ENCODE measurements around the gene ADAMTS6. TPM values are rescaled to one million over a fixed set of nuclear protein-coding genes. Genes with fewer than 3 reads are reported as not detected.

ADAMTS6 gene
- total and polyA plus RNA-seq, 2 of the 13 experiments (the other 11 are each of a cell fraction or from before 2014, with no cell fraction given): 3.1 to 8.2 TPM

DNA sequence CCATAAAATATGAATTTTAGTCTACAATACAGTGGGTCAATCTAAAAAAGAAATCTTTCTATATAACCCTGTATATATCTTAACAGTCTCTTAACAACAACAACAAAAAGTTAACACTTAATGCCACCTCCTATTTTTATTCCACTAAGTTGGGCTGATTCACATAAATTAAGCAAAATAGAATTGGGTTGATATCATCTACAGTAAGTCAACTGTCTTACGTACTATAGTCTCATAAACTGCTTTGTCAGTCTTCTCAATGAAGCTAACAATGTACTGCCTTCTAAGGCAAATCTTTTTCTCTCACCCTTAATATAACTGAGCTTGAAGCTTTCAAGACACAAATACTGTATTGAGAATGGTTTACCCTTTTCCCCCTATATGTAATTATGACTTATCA is 185.7 kb downstream of the ADAMTS6 start:
- no peak for ATAC-seq
- no peak for FAIRE-seq
- in situ Hi-C loops (cut with HindIII; ENCODE audit: extremely low pct_ligation_motif_present, low pct_unique_long_range_greater_than_20kb): no loop called here

DNA sequence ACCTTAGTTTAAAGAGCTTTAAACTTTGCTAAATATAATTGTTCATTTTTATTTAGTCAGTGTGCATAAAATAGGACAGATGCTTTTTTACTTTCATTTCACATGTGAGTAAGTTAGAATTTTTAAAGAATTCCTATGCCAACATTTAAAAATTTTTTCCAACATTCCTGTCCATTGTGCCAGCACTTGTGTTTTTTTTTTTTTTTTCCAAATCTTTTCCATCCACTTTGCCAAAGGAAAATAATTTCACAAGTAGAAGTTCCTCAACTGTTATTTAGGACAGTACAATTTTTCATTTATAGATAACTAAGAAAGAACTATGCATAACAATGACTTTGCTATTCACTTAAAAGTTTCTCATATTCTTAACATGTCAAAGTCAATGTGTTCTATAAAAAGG is 189.5 kb downstream of the ADAMTS6 start:
- in situ Hi-C loops (cut with HindIII; ENCODE audit: extremely low pct_ligation_motif_present, low pct_unique_long_range_greater_than_20kb): no loop called here
- H3K27me3 ChIP-seq (ENCODE audit: control insufficient read depth in 1 of 2, insufficient read depth in 2 of 2, low read length in 2 of 2): no peaks in the 10 kb centered on the region; a peak in 1 of 5 replicates
- H3K4me1 ChIP-seq (ENCODE audit: insufficient read depth, low read length): peaks cover 11% of the 10 kb centered on the region
- H3K27ac ChIP-seq (ENCODE audit: extremely low read length, insufficient read depth, low read length): no peak overlapping the region
- H3K4me3 ChIP-seq (replicated peaks in 1 of 3; ENCODE audit: insufficient read depth in 1 of 3, low read depth in 2 of 3, low read length in 3 of 3): no peak overlapping the region
- no peaks in the 10 kb centered on the region for H3K36me3 ChIP-seq (replicated peaks in 1 of 2; ENCODE audit: control insufficient read depth in 1 of 2, insufficient read depth in 2 of 2, low read length in 2 of 2)
- BruUV-seq (replicated peaks): no TSS peak
- no peak overlapping the region for H3K4me2 ChIP-seq (ENCODE audit: low read depth, low read length)
- intact Hi-C loops (cut with micrococcal nuclease; ENCODE audit: unreplicated experiment): no loop called here
- FAIRE-seq (no peak), DNase-seq (ENCODE audit: low spot score) (no peak), ATAC-seq (no peak)
- H2AFZ ChIP-seq (ENCODE audit: low read length): no peak overlapping the region
- ChIA-PET CTCF (ENCODE audit: low intra/inter-chr PET ratio, low total read pairs) (no interaction called here), POLR2A (no interaction called here)
- H4K20me1 ChIP-seq (ENCODE audit: insufficient read depth, low read length): no peaks in the 10 kb centered on the region
- no peak overlapping the region for H3K9ac ChIP-seq (ENCODE audit: insufficient read depth, low read depth, low read length)
- H3K79me2 ChIP-seq (ENCODE audit: insufficient read depth, low read length): no peaks in the 10 kb centered on the region
- H3K9me3 ChIP-seq (ENCODE audit: low read length): no peaks in the 10 kb centered on the region
- TF ChIP-seq ZIK1 (CRISPR knock-in tag; IDR thresholded peaks at IDR 0.05; ENCODE audit: borderline replicate concordance, low read depth) (no peak), POLR2AphosphoS5 (IDR thresholded peaks at IDR 0.05; ENCODE audit: low read depth, low read length) (no peak), JARID2 (CRISPR knock-in tag; IDR thresholded peaks at IDR 0.05; ENCODE audit: insufficient replicate concordance) (no peak), ZNF260 (CRISPR knock-in tag; IDR thresholded peaks at IDR 0.05; ENCODE audit: borderline replicate concordance, low read depth) (no peak), MTF2 (CRISPR knock-in tag; IDR thresholded peaks at IDR 0.05; ENCODE audit: borderline replicate concordance) (no peak), ZSCAN21 (CRISPR knock-in tag; IDR thresholded peaks at IDR 0.05; ENCODE audit: borderline replicate concordance) (no peak), CCDC6 (CRISPR knock-in tag; IDR thresholded peaks at IDR 0.05) (no peak), TARDBP (CRISPR knock-in tag; IDR thresholded peaks at IDR 0.05) (no peak), EEA1 (CRISPR knock-in tag; IDR thresholded peaks at IDR 0.05; ENCODE audit: borderline replicate concordance) (no peak), ZNF891 (CRISPR knock-in tag; IDR thresholded peaks at IDR 0.05) (no peak), GFI1 (CRISPR knock-in tag; IDR thresholded peaks at IDR 0.05; ENCODE audit: borderline replicate concordance) (no peak), ZNF3 (CRISPR knock-in tag; IDR thresholded peaks at IDR 0.05) (no peak), ZNF446 (CRISPR knock-in tag; IDR thresholded peaks at IDR 0.05) (no peak), KAT8 (CRISPR knock-in tag; IDR thresholded peaks at IDR 0.05) (no peak), SMARCE1 (IDR thresholded peaks at IDR 0.05; ENCODE audit: borderline replicate concordance) (no peak)
- TF ChIP-seq, protein P1, sequence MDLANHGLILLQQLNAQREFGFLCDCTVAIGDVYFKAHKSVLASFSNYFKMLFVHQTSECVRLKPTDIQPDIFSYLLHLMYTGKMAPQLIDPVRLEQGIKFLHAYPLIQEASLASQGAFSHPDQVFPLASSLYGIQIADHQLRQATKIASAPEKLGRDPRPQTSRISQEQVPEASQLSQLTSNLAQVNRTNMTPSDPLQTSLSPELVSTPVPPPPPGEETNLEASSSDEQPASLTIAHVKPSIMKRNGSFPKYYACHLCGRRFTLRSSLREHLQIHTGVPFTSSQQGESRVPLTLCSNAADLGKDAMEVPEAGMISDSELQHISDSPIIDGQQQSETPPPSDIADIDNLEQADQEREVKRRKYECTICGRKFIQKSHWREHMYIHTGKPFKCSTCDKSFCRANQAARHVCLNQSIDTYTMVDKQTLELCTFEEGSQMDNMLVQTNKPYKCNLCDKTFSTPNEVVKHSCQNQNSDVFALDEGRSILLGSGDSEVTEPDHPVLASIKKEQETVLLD (CRISPR knock-in tag; IDR thresholded peaks at IDR 0.05; ENCODE audit: low read depth): no peak

More for the DNA sequence above, 185.7 kb downstream of the ADAMTS6 start:
- Histone ChIP-seq H3K4me3 (replicated peaks in 1 of 3; ENCODE audit: insufficient read depth in 1 of 3, low read depth in 2 of 3, low read length in 3 of 3) (no peak overlapping the region), H3K9ac (ENCODE audit: insufficient read depth, low read depth, low read length) (no peak overlapping the region), H3K36me3 (replicated peaks in 1 of 2; ENCODE audit: control insufficient read depth in 1 of 2, insufficient read depth in 2 of 2, low read length in 2 of 2) (no peaks in the 10 kb centered on the region), H3K27me3 (ENCODE audit: control insufficient read depth in 1 of 2, insufficient read depth in 2 of 2, low read length in 2 of 2) (no peaks in the 10 kb centered on the region; a peak in 1 of 5 replicates), H4K20me1 (ENCODE audit: insufficient read depth, low read length) (no peaks in the 10 kb centered on the region), H3K4me1 (ENCODE audit: insufficient read depth, low read length) (no peaks in the 10 kb centered on the region), H3K4me2 (ENCODE audit: low read depth, low read length) (no peak overlapping the region), H3K9me3 (ENCODE audit: low read length) (no peaks in the 10 kb centered on the region), H3K27ac (ENCODE audit: extremely low read length, insufficient read depth, low read length) (no peak overlapping the region), H3K79me2 (ENCODE audit: insufficient read depth, low read length) (no peaks in the 10 kb centered on the region), H2AFZ (ENCODE audit: low read length) (no peak overlapping the region)
- DNase-seq (ENCODE audit: low spot score): no peak
- intact Hi-C loops (cut with micrococcal nuclease; ENCODE audit: unreplicated experiment): no loop called here
- WGBS (ENCODE audit: low lambda C conversion rate): 100% methylated on average over 1 of the region's 1 CpG
- ChIA-PET CTCF (ENCODE audit: low intra/inter-chr PET ratio, low total read pairs) (no interaction called here), POLR2A (no interaction called here)
- no peak for TF ChIP-seq TGIF2 (CRISPR knock-in tag; IDR thresholded peaks at IDR 0.05)
- TF ChIP-seq NR1H2 (CRISPR knock-in tag; IDR thresholded peaks at IDR 0.05; ENCODE audit: borderline replicate concordance, low read depth): no peak
- no peak for TF ChIP-seq ZNF747 (CRISPR knock-in tag; IDR thresholded peaks at IDR 0.05; ENCODE audit: borderline replicate concordance)
- TF ChIP-seq ZNF496 (CRISPR knock-in tag; IDR thresholded peaks at IDR 0.05; ENCODE audit: insufficient replicate concordance): no peak
- no peak for TF ChIP-seq PAF1 (CRISPR knock-in tag; IDR thresholded peaks at IDR 0.05)
- no peak for TF ChIP-seq NFATC3 (CRISPR knock-in tag; IDR thresholded peaks at IDR 0.05)
- BruUV-seq (replicated peaks): no TSS peak
